Tibial artery (tissue), 4 donors: ENCODE data around the gene NGDN.
"Not testable (repeated sequence)": the region's sequence is repeated elsewhere in the genome, so short reads cannot be mapped to it uniquely, and the experiment has no call there.

Experiments
- DNase-seq, 2 donors: peaks; one replicate each; pipeline ENCODE4 v3.0.0-alpha.2; 2019
- H3K27ac ChIP-seq, 2 donors: fragments of 200-600 bp; sonication (generic) in 1 of 2; 1 replicate in 1 of 2; 2 replicates in 1 of 2; pipeline ENCODE4 v1.5.1; 2018 to 2019; ENCODE audit warnings: mild to moderate bottlenecking in 1 of 2
- H3K27me3 ChIP-seq, 2 donors: fragments of 200-600 bp; sonication (generic) in 1 of 2; one replicate each; pipeline versions ENCODE4 v1.5.1 to v1.6.0; 2016 to 2019
- H3K36me3 ChIP-seq, 3 donors: fragments of 200-600 bp; sonication (generic) in 2 of 3; one replicate each; pipeline ENCODE4 v1.5.1; 2016 to 2019; ENCODE audit warnings: mild to moderate bottlenecking in 2 of 3
- H3K4me1 ChIP-seq, 4 donors: fragments of 200-600 bp; sonication (generic) in 2 of 4; 1 replicate in 3 of 4; 2 replicates in 1 of 4; pipeline ENCODE4 v1.5.1; 2016 to 2019
- H3K4me3 ChIP-seq, 2 donors: fragments of 200-600 bp; sonication (generic) in 1 of 2; 1 replicate in 1 of 2; 2 replicates in 1 of 2; pipeline ENCODE4 v1.5.1; 2018 to 2019; ENCODE audit warnings: mild to moderate bottlenecking in 2 of 2
- H3K9me3 ChIP-seq, 3 donors: fragments of 200-600 bp; sonication (generic) in 1 of 3; one replicate each; pipeline ENCODE4 v1.5.1; 2016 to 2019
- intact Hi-C: fragments of 100-400 bp; cut with DNase I; formaldehyde crosslinking; loops from one replicate; pipeline ENCODE4 v1.15.0; 2023; ENCODE audit warnings: low total_unique reads
- TF ChIP-seq, protein P1 (sequence below), 2 experiments: fragments of 200-600 bp in 1 of 2; fragments of 450-650 bp in 1 of 2; IDR thresholded peaks; one replicate each; pipeline ENCODE4 v1.5.1; 2017 to 2019; ENCODE audit warnings: antibody characterized with exemption in 2 of 2, mild to moderate bottlenecking in 1 of 2, moderate library complexity in 1 of 2

NGDN gene

DNA sequence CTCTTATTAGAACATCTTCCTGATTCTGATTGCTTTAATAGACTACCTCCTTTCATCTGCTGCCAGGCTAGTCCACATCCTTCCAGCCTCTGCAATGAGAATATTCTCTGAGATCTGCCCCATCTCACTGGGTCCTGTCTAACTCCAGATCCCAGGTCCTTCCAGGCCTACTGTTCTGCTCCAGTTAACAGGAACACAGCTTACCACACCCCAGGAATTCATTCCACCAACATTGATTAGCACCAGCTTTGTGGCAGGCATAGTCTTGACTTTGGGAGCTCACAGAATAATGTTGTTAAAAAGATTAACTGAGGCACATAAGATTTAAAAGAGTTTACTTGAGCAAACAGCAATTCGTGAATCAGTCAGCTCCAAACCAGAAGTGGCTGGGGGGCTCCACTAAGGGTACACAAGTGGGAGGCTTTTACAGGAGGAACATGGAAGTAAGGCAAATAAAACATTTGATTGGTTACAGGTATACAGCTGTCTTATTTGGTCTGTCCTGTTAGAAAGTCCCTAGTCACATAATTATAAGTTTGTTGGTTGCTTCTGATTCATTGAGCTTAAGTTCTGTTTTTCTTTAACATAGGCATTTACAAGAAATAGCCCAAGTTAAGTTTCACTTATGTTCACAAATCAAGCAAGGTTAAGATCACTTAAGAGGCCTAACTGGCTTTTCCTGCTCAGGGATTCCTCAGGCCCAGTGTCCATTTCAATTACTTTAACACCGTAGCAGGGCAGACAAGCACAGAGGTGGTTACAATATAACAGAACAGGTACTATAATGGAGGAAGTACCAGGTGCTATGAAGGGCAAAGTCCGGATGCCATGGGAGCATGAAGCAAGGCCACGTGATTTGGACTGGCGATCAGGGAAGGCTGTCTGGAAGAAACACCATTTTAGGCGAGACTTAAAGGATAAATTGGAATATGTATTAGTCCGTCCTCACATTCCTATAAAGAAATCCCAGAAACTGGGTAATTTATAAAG, 21.8 kb upstream of the NGDN start:
- Histone ChIP-seq H3K9me3 (no peaks in the 10 kb centered on the region), H3K27ac (no peak overlapping the region), H3K27me3 (peaks cover 0 to 10% of the 10 kb centered on the region in 2 donors), H3K4me3 (no peak overlapping the region), H3K36me3 (no peaks in the 10 kb centered on the region), H3K4me1 (no peaks in the 10 kb centered on the region)
- peak in 1 of 2 donors; percentile 16 for DNase-seq
- intact Hi-C loops, result no loop called here
- TF ChIP-seq, protein P1, sequence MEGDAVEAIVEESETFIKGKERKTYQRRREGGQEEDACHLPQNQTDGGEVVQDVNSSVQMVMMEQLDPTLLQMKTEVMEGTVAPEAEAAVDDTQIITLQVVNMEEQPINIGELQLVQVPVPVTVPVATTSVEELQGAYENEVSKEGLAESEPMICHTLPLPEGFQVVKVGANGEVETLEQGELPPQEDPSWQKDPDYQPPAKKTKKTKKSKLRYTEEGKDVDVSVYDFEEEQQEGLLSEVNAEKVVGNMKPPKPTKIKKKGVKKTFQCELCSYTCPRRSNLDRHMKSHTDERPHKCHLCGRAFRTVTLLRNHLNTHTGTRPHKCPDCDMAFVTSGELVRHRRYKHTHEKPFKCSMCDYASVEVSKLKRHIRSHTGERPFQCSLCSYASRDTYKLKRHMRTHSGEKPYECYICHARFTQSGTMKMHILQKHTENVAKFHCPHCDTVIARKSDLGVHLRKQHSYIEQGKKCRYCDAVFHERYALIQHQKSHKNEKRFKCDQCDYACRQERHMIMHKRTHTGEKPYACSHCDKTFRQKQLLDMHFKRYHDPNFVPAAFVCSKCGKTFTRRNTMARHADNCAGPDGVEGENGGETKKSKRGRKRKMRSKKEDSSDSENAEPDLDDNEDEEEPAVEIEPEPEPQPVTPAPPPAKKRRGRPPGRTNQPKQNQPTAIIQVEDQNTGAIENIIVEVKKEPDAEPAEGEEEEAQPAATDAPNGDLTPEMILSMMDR (IDR thresholded peaks at IDR 0.05), result no peak

- H3K36me3 ChIP-seq, result no peaks in the 10 kb centered on the region
- TF ChIP-seq, protein P1 (IDR thresholded peaks at IDR 0.05), result no peak
- H3K27me3 ChIP-seq, result peaks cover 0 to 7% of the 10 kb centered on the region in 2 donors
- H3K4me1 ChIP-seq, result no peaks in the 10 kb centered on the region
- no peak overlapping the region for H3K4me3 ChIP-seq
- no peak overlapping the region for H3K27ac ChIP-seq
- no peaks in the 10 kb centered on the region for H3K9me3 ChIP-seq
- peak in 1 of 2 donors; percentile 29 for DNase-seq
- intact Hi-C loops, result no loop called here
Measured at GRCh38 chr14:23449314-23449713, 20.2 kb upstream of the NGDN start.

DNA sequence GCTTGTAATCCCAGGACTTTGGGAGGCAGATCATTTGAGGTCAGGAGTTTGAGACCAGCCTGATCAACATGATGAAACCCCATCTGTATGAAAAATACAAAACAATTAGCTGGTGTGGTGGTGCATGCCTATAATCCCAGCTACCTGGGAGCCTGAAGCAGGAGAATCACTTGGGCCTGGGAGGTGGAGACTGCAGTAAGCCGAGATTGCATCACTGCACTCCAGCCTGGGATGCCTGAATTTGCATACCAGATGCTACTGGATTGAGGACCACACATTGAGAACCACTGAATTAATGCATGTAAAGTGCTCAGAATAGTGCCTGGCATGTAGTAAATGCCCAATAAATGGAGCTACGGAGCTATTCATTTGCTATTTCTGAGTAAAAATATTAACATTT, 19.1 kb upstream of the NGDN start:
- H3K4me1 ChIP-seq, result no peaks in the 10 kb centered on the region
- DNase-seq, result no peak
- intact Hi-C loops, result no loop called here
- TF ChIP-seq, protein P1 (IDR thresholded peaks at IDR 0.05), result no peak
- peaks cover 0 to 9% of the 10 kb centered on the region in 2 donors for H3K27me3 ChIP-seq
- H3K4me3 ChIP-seq, result no peak overlapping the region
- H3K9me3 ChIP-seq, result no peaks in the 10 kb centered on the region
- no peak overlapping the region for H3K27ac ChIP-seq
- no peaks in the 10 kb centered on the region for H3K36me3 ChIP-seq

- H3K27ac ChIP-seq, result no peak overlapping the region
- no peaks in the 10 kb centered on the region for H3K4me1 ChIP-seq
- H3K36me3 ChIP-seq, result no peaks in the 10 kb centered on the region
- DNase-seq, result no peak
- H3K9me3 ChIP-seq, result no peaks in the 10 kb centered on the region
- intact Hi-C loops, result no loop called here
- H3K27me3 ChIP-seq, result peaks cover 0 to 9% of the 10 kb centered on the region in 2 donors
- TF ChIP-seq, protein P1 (IDR thresholded peaks at IDR 0.05), result no peak
- H3K4me3 ChIP-seq, result no peak overlapping the region
Measured at GRCh38 chr14:23452237-23452636, 17.3 kb upstream of the NGDN start.

- H3K27me3 ChIP-seq, result peaks cover 0 to 17% of the 10 kb centered on the region in 2 donors
- H3K36me3 ChIP-seq, result no peaks in the 10 kb centered on the region
- TF ChIP-seq, protein P1 (IDR thresholded peaks at IDR 0.05), result no peak
- no peak overlapping the region for H3K4me3 ChIP-seq
- intact Hi-C loops, result no loop called here
- H3K9me3 ChIP-seq, result no peaks in the 10 kb centered on the region
- H3K4me1 ChIP-seq, result no peaks in the 10 kb centered on the region
- no peak overlapping the region for H3K27ac ChIP-seq
- no peak for DNase-seq
Measured at GRCh38 chr14:23454445-23454856, 15.1 kb upstream of the NGDN start.

- H3K9me3 ChIP-seq, intact Hi-C loops, H3K36me3 ChIP-seq, H3K4me1 ChIP-seq, H3K4me3 ChIP-seq, H3K27ac ChIP-seq, DNase-seq: not testable (repeated sequence)
- H3K27me3 ChIP-seq, result peaks cover 0 to 17% of the 10 kb centered on the region in 2 donors
Measured at GRCh38 chr14:23456883-23457586, 12.5 kb upstream of the NGDN start.
